Lung (tissue), 12 donors: Measurements from ENCODE around the gene UBXN6. TPM values are rescaled to one million over a fixed set of nuclear protein-coding genes. Genes with fewer than 3 reads are reported as not detected.

ENCODE experiments used
- ATAC-seq: fragments of 200-7000 bp; cut with Tn5 transposase; one replicate; pipeline ENCODE4 v1.9.1; 2020; ENCODE audit warnings: moderate number of reproducible peaks; ENCODE audit not compliant: insufficient read depth, low FRiP score
- DNase-seq, 3 donors: peaks; one replicate each; pipeline ENCODE4 v3.0.0-alpha.2; 2013 to 2017
- H3K27ac ChIP-seq, 2 donors: one replicate each; pipeline ENCODE4 v1.5.1; 2013; ENCODE audit warnings: mild to moderate bottlenecking in 2 of 2, moderate library complexity in 2 of 2, control low read depth in 1 of 2, inconsistent platforms in 1 of 2, low read depth in 1 of 2, low read length in 1 of 2
- H3K27me3 ChIP-seq, 3 donors: one replicate each; pipeline ENCODE4 v1.5.1; 2013; ENCODE audit warnings: low read length in 2 of 3; ENCODE audit not compliant: control insufficient read depth in 3 of 3, insufficient read depth in 3 of 3
- H3K36me3 ChIP-seq, 4 donors: one replicate each; pipeline ENCODE4 v1.5.1; 2013; ENCODE audit warnings: low read length in 4 of 4, mild to moderate bottlenecking in 1 of 4, moderate library complexity in 1 of 4; ENCODE audit not compliant: control insufficient read depth in 4 of 4, insufficient read depth in 4 of 4
- H3K4me1 ChIP-seq, 5 donors: one replicate each; pipeline ENCODE4 v1.5.1; 2013; ENCODE audit warnings: low read length in 5 of 5, mild to moderate bottlenecking in 2 of 5, moderate library complexity in 1 of 5; ENCODE audit not compliant: control insufficient read depth in 5 of 5, insufficient read depth in 5 of 5
- H3K4me3 ChIP-seq: one replicate; pipeline ENCODE4 v1.5.1; 2013; ENCODE audit warnings: mild to moderate bottlenecking, control low read depth, moderate library complexity
- H3K9ac ChIP-seq, 2 donors: one replicate each; pipeline ENCODE4 v1.5.1; 2013; ENCODE audit warnings: low read length in 2 of 2, control low read depth in 1 of 2; ENCODE audit not compliant: insufficient read depth in 1 of 2
- H3K9me3 ChIP-seq, 4 donors: one replicate each; pipeline ENCODE4 v1.5.1; 2013; ENCODE audit warnings: low read length in 3 of 4, mild to moderate bottlenecking in 1 of 4, moderate library complexity in 1 of 4; ENCODE audit not compliant: control insufficient read depth in 4 of 4, insufficient read depth in 3 of 4
- WGBS, 2 donors: extraction: QIAGEN DNeasy Blood & Tissue Kit; methylation state at CpG; one replicate each; pipeline ENCODE4 v1.1.7; 2013; 5-methylcytosine and 5-hydroxymethylcytosine counted together
- polyA plus RNA-seq, 2 donors: library from polyadenylated mRNA; stranded (reverse); fragments of 200-250 nt; gene quantifications; one replicate each; pipeline ENCODE4 v1.2.1, GENCODE V29; 2013
- total RNA-seq, 2 donors: library from RNA; depleted of rRNA in 1 of 2; stranded (reverse); fragments of >200 nt in 1 of 2; gene quantifications; one replicate each; pipeline ENCODE4 v1.2.1, GENCODE V29; 2014 to 2021
- TF ChIP-seq, protein P1 (sequence below): IDR thresholded peaks from 2 replicates; pipeline ENCODE4 v1.5.1; 2012; ENCODE audit warnings: mild to moderate bottlenecking; ENCODE audit errors: control extremely low read depth, extremely low read depth
- donor health status: control.
- donor health status: control.
- donor health status: Bipolar disorder and iron deficiency.
- donor health status: healthy.
- donor health status: DM: yes; HTN: yes; CAD: no.

UBXN6 gene
- total and polyA plus RNA-seq, 4 donors: 74.4 to 128 (median 98.5) TPM

DNA sequence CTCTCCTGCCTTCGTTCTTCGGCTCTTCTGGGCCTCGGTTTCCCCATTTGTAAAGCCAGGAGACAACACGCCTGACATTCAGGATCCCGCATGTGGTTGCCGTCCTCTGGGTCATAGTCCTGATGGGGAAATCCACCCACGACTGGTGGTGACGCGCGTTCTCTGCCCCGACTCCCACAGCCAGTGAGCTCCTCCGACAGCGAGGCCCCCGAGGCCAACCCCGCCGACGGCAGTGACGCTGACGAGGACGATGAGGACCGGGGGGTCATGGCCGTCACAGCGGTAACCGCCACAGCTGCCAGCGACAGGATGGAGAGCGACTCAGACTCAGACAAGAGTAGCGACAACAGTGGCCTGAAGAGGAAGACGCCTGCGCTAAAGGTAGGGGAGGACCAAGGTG lies 30.9 kb upstream of the UBXN6 start:
- ATAC-seq (no peak), DNase-seq (no peak)
- H3K9ac ChIP-seq: no peak overlapping the region
- peaks cover 0 to 43% (median 23%) of the 10 kb centered on the region in 4 donors for H3K36me3 ChIP-seq
- TF ChIP-seq, protein P1, sequence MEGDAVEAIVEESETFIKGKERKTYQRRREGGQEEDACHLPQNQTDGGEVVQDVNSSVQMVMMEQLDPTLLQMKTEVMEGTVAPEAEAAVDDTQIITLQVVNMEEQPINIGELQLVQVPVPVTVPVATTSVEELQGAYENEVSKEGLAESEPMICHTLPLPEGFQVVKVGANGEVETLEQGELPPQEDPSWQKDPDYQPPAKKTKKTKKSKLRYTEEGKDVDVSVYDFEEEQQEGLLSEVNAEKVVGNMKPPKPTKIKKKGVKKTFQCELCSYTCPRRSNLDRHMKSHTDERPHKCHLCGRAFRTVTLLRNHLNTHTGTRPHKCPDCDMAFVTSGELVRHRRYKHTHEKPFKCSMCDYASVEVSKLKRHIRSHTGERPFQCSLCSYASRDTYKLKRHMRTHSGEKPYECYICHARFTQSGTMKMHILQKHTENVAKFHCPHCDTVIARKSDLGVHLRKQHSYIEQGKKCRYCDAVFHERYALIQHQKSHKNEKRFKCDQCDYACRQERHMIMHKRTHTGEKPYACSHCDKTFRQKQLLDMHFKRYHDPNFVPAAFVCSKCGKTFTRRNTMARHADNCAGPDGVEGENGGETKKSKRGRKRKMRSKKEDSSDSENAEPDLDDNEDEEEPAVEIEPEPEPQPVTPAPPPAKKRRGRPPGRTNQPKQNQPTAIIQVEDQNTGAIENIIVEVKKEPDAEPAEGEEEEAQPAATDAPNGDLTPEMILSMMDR: no peak
- no peak overlapping the region for H3K4me3 ChIP-seq
- H3K4me1 ChIP-seq: no peaks in the 10 kb centered on the region
- H3K27ac ChIP-seq: no peak overlapping the region
- peaks cover 0 to 6% (median 0%) of the 10 kb centered on the region in 4 donors for H3K9me3 ChIP-seq
- 94% methylated on average over 29 of the region's 29 CpGs for WGBS, 2 donors
- H3K27me3 ChIP-seq: no peaks in the 10 kb centered on the region

- Histone ChIP-seq H3K27me3 (no peaks in the 10 kb centered on the region), H3K9me3 (peaks cover 0 to 2% (median 0%) of the 10 kb centered on the region in 4 donors), H3K27ac (no peak overlapping the region), H3K9ac (no peak overlapping the region), H3K36me3 (peaks cover 0 to 48% (median 21%) of the 10 kb centered on the region in 4 donors), H3K4me3 (no peak overlapping the region), H3K4me1 (no peaks in the 10 kb centered on the region)
- no peak for DNase-seq
- ATAC-seq: no peak
- TF ChIP-seq, protein P1: no peak
- 89 to 90% methylated on average over 11 of the region's 11 CpGs for WGBS, 2 donors
Measured at GRCh38 chr19:4487572-4487971, 30.0 kb upstream of the UBXN6 start.

GRCh38 chr19:4483385-4483784 lies 25.8 kb upstream of the UBXN6 start:
- TF ChIP-seq, protein P1: no peak
- no peaks in the 10 kb centered on the region for H3K27me3 ChIP-seq
- ATAC-seq (no peak), DNase-seq (no peak)
- H3K36me3 ChIP-seq: peaks cover 0 to 34% (median 7%) of the 10 kb centered on the region in 4 donors
- H3K9me3 ChIP-seq: no peaks in the 10 kb centered on the region
- no peak overlapping the region for H3K4me3 ChIP-seq
- H3K9ac ChIP-seq: no peak overlapping the region
- no peak overlapping the region for H3K27ac ChIP-seq
- WGBS, 2 donors: 89 to 96% methylated on average over 19 of the region's 19 CpGs
- H3K4me1 ChIP-seq: no peaks in the 10 kb centered on the region

GRCh38 chr19:4482721-4483364 lies 25.2 kb upstream of the UBXN6 start:
- H3K9ac ChIP-seq: no peak overlapping the region
- H3K36me3 ChIP-seq: peaks cover 0 to 32% (median 6%) of the 10 kb centered on the region in 4 donors
- no peak overlapping the region for H3K27ac ChIP-seq
- no peaks in the 10 kb centered on the region for H3K4me1 ChIP-seq
- H3K27me3 ChIP-seq: no peaks in the 10 kb centered on the region
- DNase-seq (no peak), ATAC-seq (no peak)
- 94 to 95% methylated on average over 35 of the region's 35 CpGs for WGBS, 2 donors
- H3K9me3 ChIP-seq: no peaks in the 10 kb centered on the region
- TF ChIP-seq, protein P1: no peak
- H3K4me3 ChIP-seq: no peak overlapping the region
